HCT116 (cell line): ENCODE data around the gene RELL1. TPM values are rescaled to one million over a fixed set of nuclear protein-coding genes. Genes with fewer than 3 reads are reported as not detected.

Experiments used
- ATAC-seq: fragments of 200-7000 bp; cut with Tn5 transposase; 2 replicates; pipeline ENCODE4 v1.9.1; 2020; ENCODE audit warnings: mild to moderate bottlenecking, moderate library complexity
- BruUV-seq: library from RNA; stranded (reverse); fragments of 400-500 nt; replicated peaks from 2 replicates; lab custom pipeline; 2021; lab: Mats Ljungman, UMichigan
- CTCF ChIA-PET: fragments of 300-600 bp; sonication (Branson Sonifier 250); formaldehyde crosslinking; loops from one replicate; lab custom pipeline; 2021; ENCODE audit warnings: antibody characterized with exemption; lab: Charles Lee
- POLR2A ChIA-PET: fragments of 300-600, 350-600 bp; sonication (Branson Sonifier 250); formaldehyde crosslinking; loops from one replicate; lab custom pipeline; 2021; ENCODE audit warnings: antibody characterized with exemption; lab: Charles Lee
- RAD21 ChIA-PET, 2 experiments: fragments of 300-600 bp; sonication (Branson Sonifier 250); formaldehyde crosslinking; loops; one replicate each; lab custom pipeline; 2023; ENCODE audit warnings: low total read pairs in 2 of 2; ENCODE audit not compliant: uncharacterized antibody in 2 of 2, unreplicated experiment in 2 of 2, low non-redundant PET in 1 of 2; lab: Charles Lee
- DNase-seq: peaks from one replicate; pipeline ENCODE4 v3.0.0-alpha.2; 2010; ENCODE audit warnings: low read depth, low spot score
- H2AFZ ChIP-seq: fragments of 200-600 bp; shearing (Covaris generic), sonication (generic); 2 replicates; pipeline ENCODE4 v1.6.1; 2017; ENCODE audit warnings: low read depth, mixed run types, mixed read lengths, antibody characterized with exemption, low read length; ENCODE audit not compliant: poor library complexity, severe bottlenecking
- H3K27ac ChIP-seq: 2 replicates; pipeline ENCODE4 v1.5.1; 2012; ENCODE audit warnings: low read depth, low read length
- H3K27me3 ChIP-seq: fragments of 200-600 bp; sonication (generic); 2 replicates; pipeline ENCODE4 v1.6.1; 2016; ENCODE audit warnings: mixed run types, low read length, mixed read lengths; ENCODE audit not compliant: insufficient read depth
- H3K36me3 ChIP-seq, 2 experiments: fragments of 200-500 bp in 1 of 2; fragments of 200-600 bp in 1 of 2; sonication (Bioruptor generic) in 1 of 2; sonication (generic) in 1 of 2; 2 replicates each; pipeline versions ENCODE4 v1.5.1 to v1.6.1; 2014 to 2016; ENCODE audit warnings: low read length in 2 of 2, inconsistent platforms in 1 of 2, mixed read lengths in 1 of 2, mixed run types in 1 of 2; ENCODE audit not compliant: insufficient read depth in 2 of 2, control insufficient read depth in 1 of 2
- H3K4me1 ChIP-seq, 2 experiments: fragments of 200-600 bp in 1 of 2; sonication (generic) in 1 of 2; 2 replicates each; pipeline versions ENCODE4 v1.5.1 to v1.6.1; 2012 to 2017; ENCODE audit warnings: low read length in 2 of 2, inconsistent platforms in 1 of 2, mild to moderate bottlenecking in 1 of 2, mixed read lengths in 1 of 2, mixed run types in 1 of 2, moderate library complexity in 1 of 2; ENCODE audit not compliant: insufficient read depth in 2 of 2, control insufficient read depth in 1 of 2
- H3K4me2 ChIP-seq: fragments of 200-600 bp; sonication (generic); 2 replicates; pipeline ENCODE4 v1.6.1; 2017; ENCODE audit warnings: mixed run types, low read length, mixed read lengths
- H3K4me3 ChIP-seq, 2 experiments: fragments of 200-600 bp in 1 of 2; sonication (generic) in 1 of 2; replicated peaks in 1 of 2; 2 replicates each; pipeline ENCODE4 v1.5.1; 2011 to 2016; ENCODE audit warnings: low read length in 2 of 2, control low read depth in 1 of 2, low read depth in 1 of 2, mild to moderate bottlenecking in 1 of 2, mixed read lengths in 1 of 2, mixed run types in 1 of 2
- H3K79me2 ChIP-seq: fragments of 200-600 bp; sonication (generic); 2 replicates; pipeline ENCODE4 v1.6.1; 2017; ENCODE audit warnings: mild to moderate bottlenecking, mixed run types, low read length, moderate library complexity, mixed read lengths; ENCODE audit not compliant: insufficient read depth
- H3K9ac ChIP-seq: fragments of 200-600 bp; sonication (generic); 2 replicates; pipeline ENCODE4 v1.6.1; 2016; ENCODE audit warnings: low read length, mixed read lengths
- H3K9me2 ChIP-seq: fragments of 200-600 bp; sonication (generic), shearing (Covaris generic); 2 replicates; pipeline ENCODE4 v1.6.1; 2017; ENCODE audit warnings: mixed run types, mild to moderate bottlenecking, moderate library complexity; ENCODE audit not compliant: insufficient read depth
- H3K9me3 ChIP-seq, 2 experiments: fragments of 200-500 bp in 1 of 2; fragments of 200-600 bp in 1 of 2; sonication (Bioruptor generic) in 1 of 2; sonication (generic) in 1 of 2; 2 replicates each; pipeline ENCODE4 v1.6.1; 2014 to 2017; ENCODE audit warnings: low read length in 2 of 2, mixed read lengths in 2 of 2, inconsistent platforms in 1 of 2, low read depth in 1 of 2, mild to moderate bottlenecking in 1 of 2, mixed run types in 1 of 2, moderate library complexity in 1 of 2; ENCODE audit not compliant: control insufficient read depth in 1 of 2, insufficient read depth in 1 of 2
- H4K20me1 ChIP-seq: fragments of 200-600 bp; sonication (generic), shearing (Covaris generic); 2 replicates; pipeline ENCODE4 v1.6.1; 2017; ENCODE audit warnings: mixed run types, mild to moderate bottlenecking, moderate library complexity; ENCODE audit not compliant: insufficient read depth
- CEBPB ChIP-seq: IDR thresholded peaks from 2 replicates; pipeline ENCODE4 v1.6.1; 2012; ENCODE audit warnings: low read depth
- EZH2 ChIP-seq: fragments of 200-600 bp; sonication (generic); IDR thresholded peaks from 2 replicates; pipeline ENCODE4 v1.6.1; 2017; ENCODE audit warnings: antibody characterized with exemption, mixed run types
- EZH2phosphoT487 ChIP-seq: fragments of 200-600 bp; IDR thresholded peaks from 2 replicates; pipeline ENCODE4 v1.6.1; 2018; ENCODE audit warnings: antibody characterized with exemption, borderline replicate concordance
- FOSL1 ChIP-seq: IDR thresholded peaks from 2 replicates; pipeline ENCODE4 v1.6.1; 2012; ENCODE audit warnings: low read depth
- POLR2A ChIP-seq: IDR thresholded peaks from 2 replicates; pipeline ENCODE4 v1.7.0; 2011; ENCODE audit warnings: borderline replicate concordance; ENCODE audit not compliant: insufficient read depth, insufficient read length; ENCODE audit errors: extremely low read depth
- POLR2AphosphoS5 ChIP-seq: IDR thresholded peaks from 2 replicates; pipeline ENCODE4 v1.6.1; 2011; ENCODE audit warnings: mild to moderate bottlenecking, low read depth, low read length, moderate library complexity
- RAD21 ChIP-seq: IDR thresholded peaks from 2 replicates; pipeline ENCODE4 v1.6.1; 2012; ENCODE audit warnings: low read depth, mild to moderate bottlenecking
- TCF7L2 ChIP-seq: IDR thresholded peaks from 2 replicates; pipeline ENCODE4 v1.7.0; 2011; ENCODE audit warnings: borderline replicate concordance, inconsistent platforms; ENCODE audit not compliant: insufficient read depth, insufficient read length; ENCODE audit errors: extremely low read depth
- YY1 ChIP-seq: IDR thresholded peaks from 2 replicates; pipeline ENCODE4 v1.6.1; 2011; ENCODE audit warnings: low read length, low read depth, moderate library complexity, mild to moderate bottlenecking; ENCODE audit not compliant: insufficient replicate concordance; ENCODE audit errors: extremely low read depth
- ZBTB33 ChIP-seq: IDR thresholded peaks from 2 replicates; pipeline ENCODE4 v1.6.1; 2011; ENCODE audit warnings: mild to moderate bottlenecking, low read length, moderate library complexity; ENCODE audit not compliant: insufficient replicate concordance; ENCODE audit errors: extremely low read depth
- intact Hi-C: fragments of 100-400 bp; cut with micrococcal nuclease; formaldehyde crosslinking; loops from 2 replicates; pipeline ENCODE4 v1.10.0; 2022
- total RNA-seq: library from RNA; stranded (reverse); gene quantifications from one replicate; pipeline ENCODE4 v1.2.1, GENCODE V29; 2021; ENCODE audit not compliant: unreplicated experiment
- TF ChIP-seq, protein P1 (sequence below): IDR thresholded peaks from 2 replicates; pipeline ENCODE4 v1.6.1; 2012; ENCODE audit warnings: low read depth

RELL1 gene
- total RNA-seq, 1 experiment from 2014 or later: 30.2 TPM

GRCh38 chr4:37705571-37705970, 19.4 kb upstream of the RELL1 start:
- Histone ChIP-seq H4K20me1 (no peaks in the 10 kb centered on the region), H3K4me3 (no peak overlapping the region), H3K4me1 (no peaks in the 10 kb centered on the region), H3K4me2 (no peak overlapping the region), H3K27ac (no peak overlapping the region), H3K9me2 (no peaks in the 10 kb centered on the region), H3K36me3 (no peaks in the 10 kb centered on the region), H3K27me3 (no peaks in the 10 kb centered on the region), H3K9me3 (no peaks in the 10 kb centered on the region), H2AFZ (no peak overlapping the region), H3K9ac (no peak overlapping the region), H3K79me2 (no peaks in the 10 kb centered on the region)
- intact Hi-C loops: no loop called here
- ChIA-PET RAD21 (no interaction called here), POLR2A (no interaction called here), CTCF (no interaction called here)
- no TSS peak for BruUV-seq
- no peak for ATAC-seq
- DNase-seq: no peak
- TF ChIP-seq EZH2 (no peak), YY1 (no peak), EZH2phosphoT487 (no peak), FOSL1 (no peak), TCF7L2 (no peak), ZBTB33 (no peak), RAD21 (no peak), POLR2AphosphoS5 (no peak), CEBPB (no peak), POLR2A (no peak)
- TF ChIP-seq, protein P1, sequence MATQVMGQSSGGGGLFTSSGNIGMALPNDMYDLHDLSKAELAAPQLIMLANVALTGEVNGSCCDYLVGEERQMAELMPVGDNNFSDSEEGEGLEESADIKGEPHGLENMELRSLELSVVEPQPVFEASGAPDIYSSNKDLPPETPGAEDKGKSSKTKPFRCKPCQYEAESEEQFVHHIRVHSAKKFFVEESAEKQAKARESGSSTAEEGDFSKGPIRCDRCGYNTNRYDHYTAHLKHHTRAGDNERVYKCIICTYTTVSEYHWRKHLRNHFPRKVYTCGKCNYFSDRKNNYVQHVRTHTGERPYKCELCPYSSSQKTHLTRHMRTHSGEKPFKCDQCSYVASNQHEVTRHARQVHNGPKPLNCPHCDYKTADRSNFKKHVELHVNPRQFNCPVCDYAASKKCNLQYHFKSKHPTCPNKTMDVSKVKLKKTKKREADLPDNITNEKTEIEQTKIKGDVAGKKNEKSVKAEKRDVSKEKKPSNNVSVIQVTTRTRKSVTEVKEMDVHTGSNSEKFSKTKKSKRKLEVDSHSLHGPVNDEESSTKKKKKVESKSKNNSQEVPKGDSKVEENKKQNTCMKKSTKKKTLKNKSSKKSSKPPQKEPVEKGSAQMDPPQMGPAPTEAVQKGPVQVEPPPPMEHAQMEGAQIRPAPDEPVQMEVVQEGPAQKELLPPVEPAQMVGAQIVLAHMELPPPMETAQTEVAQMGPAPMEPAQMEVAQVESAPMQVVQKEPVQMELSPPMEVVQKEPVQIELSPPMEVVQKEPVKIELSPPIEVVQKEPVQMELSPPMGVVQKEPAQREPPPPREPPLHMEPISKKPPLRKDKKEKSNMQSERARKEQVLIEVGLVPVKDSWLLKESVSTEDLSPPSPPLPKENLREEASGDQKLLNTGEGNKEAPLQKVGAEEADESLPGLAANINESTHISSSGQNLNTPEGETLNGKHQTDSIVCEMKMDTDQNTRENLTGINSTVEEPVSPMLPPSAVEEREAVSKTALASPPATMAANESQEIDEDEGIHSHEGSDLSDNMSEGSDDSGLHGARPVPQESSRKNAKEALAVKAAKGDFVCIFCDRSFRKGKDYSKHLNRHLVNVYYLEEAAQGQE: no peak
- TF ChIP-seq, all 23 proteins: peak for 0
